Measurements from ENCODE around the gene MESD.

DNA sequence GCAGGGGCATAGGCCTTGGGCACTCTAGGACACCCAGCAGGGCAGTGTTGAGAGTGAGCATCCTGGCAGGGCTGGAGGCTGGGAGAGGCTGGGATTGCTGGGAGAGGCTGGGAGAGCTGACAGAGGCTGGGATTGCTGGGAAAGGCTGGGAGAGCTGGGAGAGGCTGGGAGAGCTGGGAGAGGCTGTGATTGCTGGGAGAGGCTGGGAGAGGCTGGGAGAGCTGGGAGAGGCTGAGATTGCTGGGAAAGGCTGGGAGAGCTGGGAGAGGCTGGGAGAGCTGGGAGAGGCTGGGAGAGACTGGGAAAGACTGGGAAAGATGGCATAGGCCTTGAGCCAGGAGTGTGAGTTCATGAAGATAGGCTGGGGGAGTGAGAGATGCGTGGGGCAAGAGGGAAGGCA is 77.8 kb downstream of the MESD start:
- TF ChIP-seq, protein P1, sequence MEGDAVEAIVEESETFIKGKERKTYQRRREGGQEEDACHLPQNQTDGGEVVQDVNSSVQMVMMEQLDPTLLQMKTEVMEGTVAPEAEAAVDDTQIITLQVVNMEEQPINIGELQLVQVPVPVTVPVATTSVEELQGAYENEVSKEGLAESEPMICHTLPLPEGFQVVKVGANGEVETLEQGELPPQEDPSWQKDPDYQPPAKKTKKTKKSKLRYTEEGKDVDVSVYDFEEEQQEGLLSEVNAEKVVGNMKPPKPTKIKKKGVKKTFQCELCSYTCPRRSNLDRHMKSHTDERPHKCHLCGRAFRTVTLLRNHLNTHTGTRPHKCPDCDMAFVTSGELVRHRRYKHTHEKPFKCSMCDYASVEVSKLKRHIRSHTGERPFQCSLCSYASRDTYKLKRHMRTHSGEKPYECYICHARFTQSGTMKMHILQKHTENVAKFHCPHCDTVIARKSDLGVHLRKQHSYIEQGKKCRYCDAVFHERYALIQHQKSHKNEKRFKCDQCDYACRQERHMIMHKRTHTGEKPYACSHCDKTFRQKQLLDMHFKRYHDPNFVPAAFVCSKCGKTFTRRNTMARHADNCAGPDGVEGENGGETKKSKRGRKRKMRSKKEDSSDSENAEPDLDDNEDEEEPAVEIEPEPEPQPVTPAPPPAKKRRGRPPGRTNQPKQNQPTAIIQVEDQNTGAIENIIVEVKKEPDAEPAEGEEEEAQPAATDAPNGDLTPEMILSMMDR (IDR thresholded peaks at IDR 0.05) = no peak
- no peak for TF ChIP-seq EP300 (IDR thresholded peaks at IDR 0.05)
- TF ChIP-seq POLR2A (IDR thresholded peaks at IDR 0.05) = no peak
